GM10248 (cell line): ENCODE results near the gene NPNT.

Source experiments
- CTCF ChIA-PET: fragments of 300-600 bp; sonication (Branson Sonifier 250); formaldehyde crosslinking; extraction: SDS; loops from one replicate; lab custom pipeline; 2021; ENCODE audit warnings: antibody characterized with exemption; lab: Yijun Ruan, JAX
- POLR2A ChIA-PET: fragments of 350-650 bp; sonication (Branson Sonifier 250); formaldehyde crosslinking; extraction: SDS; loops from one replicate; lab custom pipeline; 2020; ENCODE audit warnings: antibody characterized with exemption; lab: Yijun Ruan, JAX
- DNase-seq: peaks from one replicate; pipeline ENCODE4 v3.0.0; 2012; ENCODE audit errors: extremely low spot score
- TF ChIP-seq, protein P1 (sequence below): IDR thresholded peaks from 2 replicates; pipeline ENCODE4 v1.5.1; 2012; ENCODE audit warnings: mild to moderate bottlenecking, low read depth; ENCODE audit errors: extremely low read depth, missing control alignments, control extremely low read depth

Gene NPNT

GRCh38 chr4:105933083-105933482 is 37.8 kb downstream of the NPNT start:
- CTCF ChIA-PET: no interaction called here
- POLR2A ChIA-PET: no interaction called here
- peak; percentile 9 for DNase-seq
- TF ChIP-seq, protein P1, sequence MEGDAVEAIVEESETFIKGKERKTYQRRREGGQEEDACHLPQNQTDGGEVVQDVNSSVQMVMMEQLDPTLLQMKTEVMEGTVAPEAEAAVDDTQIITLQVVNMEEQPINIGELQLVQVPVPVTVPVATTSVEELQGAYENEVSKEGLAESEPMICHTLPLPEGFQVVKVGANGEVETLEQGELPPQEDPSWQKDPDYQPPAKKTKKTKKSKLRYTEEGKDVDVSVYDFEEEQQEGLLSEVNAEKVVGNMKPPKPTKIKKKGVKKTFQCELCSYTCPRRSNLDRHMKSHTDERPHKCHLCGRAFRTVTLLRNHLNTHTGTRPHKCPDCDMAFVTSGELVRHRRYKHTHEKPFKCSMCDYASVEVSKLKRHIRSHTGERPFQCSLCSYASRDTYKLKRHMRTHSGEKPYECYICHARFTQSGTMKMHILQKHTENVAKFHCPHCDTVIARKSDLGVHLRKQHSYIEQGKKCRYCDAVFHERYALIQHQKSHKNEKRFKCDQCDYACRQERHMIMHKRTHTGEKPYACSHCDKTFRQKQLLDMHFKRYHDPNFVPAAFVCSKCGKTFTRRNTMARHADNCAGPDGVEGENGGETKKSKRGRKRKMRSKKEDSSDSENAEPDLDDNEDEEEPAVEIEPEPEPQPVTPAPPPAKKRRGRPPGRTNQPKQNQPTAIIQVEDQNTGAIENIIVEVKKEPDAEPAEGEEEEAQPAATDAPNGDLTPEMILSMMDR: no peak

DNA sequence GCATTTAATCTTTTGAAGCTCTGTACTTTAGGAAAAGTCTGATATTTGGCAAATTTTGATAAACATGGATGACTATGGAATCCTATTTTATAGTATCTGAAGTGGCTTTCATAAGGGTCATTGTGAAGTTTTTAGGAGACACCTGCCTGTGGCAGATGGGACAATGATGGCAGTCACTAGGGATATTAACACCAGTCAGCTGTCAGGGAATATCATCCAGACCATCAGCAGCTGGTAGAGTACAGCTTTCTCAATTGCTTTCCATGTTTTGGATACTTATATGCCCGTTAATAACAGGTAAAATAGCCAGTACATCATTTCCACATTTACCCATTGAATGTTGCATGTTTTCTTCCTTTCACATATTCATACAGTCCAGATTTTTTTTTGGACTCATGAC is 39.1 kb downstream of the NPNT start:
- POLR2A ChIA-PET: interaction anchor here (0.6 kb wide), 1 partner anchor 38 kb away, joined by 5 read pairs; no protein-coding TSS in a partner anchor
- CTCF ChIA-PET: no interaction called here
- TF ChIP-seq, protein P1: no peak
- DNase-seq: no peak

DNA sequence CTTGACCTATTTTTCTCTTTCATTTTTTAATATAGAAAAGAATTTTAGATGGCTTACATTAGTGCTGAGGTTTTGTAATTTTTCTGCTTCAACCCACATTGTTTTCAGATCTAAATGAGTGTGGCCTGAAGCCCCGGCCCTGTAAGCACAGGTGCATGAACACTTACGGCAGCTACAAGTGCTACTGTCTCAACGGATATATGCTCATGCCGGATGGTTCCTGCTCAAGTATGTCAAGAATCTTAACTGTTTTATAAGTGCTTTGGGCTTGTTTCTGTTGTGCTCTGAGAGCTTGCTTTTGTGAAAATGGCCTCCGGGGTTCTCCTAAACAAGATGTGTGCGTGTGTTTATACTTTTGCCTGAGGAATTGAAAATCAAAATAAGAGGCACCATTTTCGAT is 41.6 kb downstream of the NPNT start:
- CTCF ChIA-PET: no interaction called here
- TF ChIP-seq, protein P1: no peak
- POLR2A ChIA-PET: no interaction called here
- no peak for DNase-seq

DNA sequence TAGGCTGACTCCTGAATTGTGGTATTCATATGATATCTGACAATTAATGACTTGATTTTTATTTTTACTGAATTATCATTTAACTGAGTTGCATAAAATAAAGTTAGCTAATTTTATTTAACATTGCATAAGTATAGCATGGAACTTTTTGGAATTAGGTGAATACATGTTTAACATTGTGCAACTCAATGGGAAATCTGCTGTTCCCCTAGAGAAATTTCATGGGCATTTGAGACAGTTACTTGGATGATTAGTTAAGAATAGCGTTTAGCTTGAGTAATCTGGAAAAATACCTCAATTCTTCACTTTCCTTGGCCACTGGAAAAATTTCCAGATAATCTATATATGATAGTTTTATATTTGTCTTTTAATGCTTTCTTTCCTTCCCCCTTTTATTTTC is 42.5 kb downstream of the NPNT start:
- ChIA-PET POLR2A (no interaction called here), CTCF (interaction anchor here (1.5 kb wide), 1 partner anchor 14 kb away, joined by 4 read pairs; no protein-coding TSS in a partner anchor)
- no peak for DNase-seq
- TF ChIP-seq, protein P1: no peak

GRCh38 chr4:105943234-105943633 is 48.0 kb downstream of the NPNT start:
- TF ChIP-seq, protein P1: no peak
- ChIA-PET POLR2A (no interaction called here), CTCF (no interaction called here)

DNA sequence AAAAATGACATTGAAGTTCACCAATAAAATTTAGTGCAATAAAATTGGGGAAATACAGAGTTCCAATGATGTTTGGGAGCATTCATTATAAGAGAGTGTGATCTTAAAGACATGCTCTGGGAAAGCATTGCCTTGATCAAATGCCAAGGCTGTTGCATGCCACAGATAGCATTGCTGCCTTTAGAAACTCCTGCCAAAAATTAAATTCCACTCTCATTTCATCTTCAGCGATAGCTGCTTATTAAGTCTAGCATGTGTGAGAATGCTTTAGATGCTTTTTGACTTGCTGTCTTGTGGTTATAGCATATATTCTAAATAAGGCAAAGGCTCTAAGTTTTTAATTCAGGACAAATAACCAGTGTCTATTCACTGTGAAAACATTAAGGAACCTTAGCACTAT is 49.3 kb downstream of the NPNT start:
- TF ChIP-seq, protein P1: no peak
- CTCF ChIA-PET: interaction anchor here (1.1 kb wide), 1 partner anchor 8 kb away, joined by 3 read pairs; no protein-coding TSS in a partner anchor
- no peak for DNase-seq

More at GRCh38 chr4:105943234-105943633, 48.0 kb downstream of the NPNT start:
- no peak for DNase-seq

More for the DNA sequence above, 49.3 kb downstream of the NPNT start:
- POLR2A ChIA-PET: no interaction called here
